Liver (tissue), 9 donors: Measurements from ENCODE around the gene SLC4A5. TPM values are rescaled to one million over a fixed set of nuclear protein-coding genes. Genes with fewer than 3 reads are reported as not detected.

ENCODE experiments used
- DNase-seq: peaks from one replicate; pipeline ENCODE4 v3.0.0-alpha.2; 2017; ENCODE audit warnings: low spot score
- H3K27ac ChIP-seq, 2 donors: one replicate each; pipeline ENCODE4 v1.7.0; 2013; ENCODE audit warnings: inconsistent platforms in 2 of 2, low read length in 2 of 2, control low read depth in 1 of 2, low read depth in 1 of 2, mild to moderate bottlenecking in 1 of 2
- H3K27me3 ChIP-seq, 4 donors: one replicate each; pipeline versions ENCODE4 v1.6.1 to v1.7.0; 2013; ENCODE audit warnings: low read length in 3 of 4, inconsistent platforms in 1 of 4, mild to moderate bottlenecking in 1 of 4, moderate library complexity in 1 of 4; ENCODE audit not compliant: control insufficient read depth in 4 of 4, insufficient read depth in 4 of 4
- H3K36me3 ChIP-seq, 4 donors: one replicate each; pipeline versions ENCODE4 v1.6.1 to v1.7.0; 2013; ENCODE audit warnings: low read length in 3 of 4, mild to moderate bottlenecking in 3 of 4, low read depth in 1 of 4, moderate library complexity in 1 of 4; ENCODE audit not compliant: control insufficient read depth in 4 of 4, insufficient read depth in 3 of 4
- H3K4me1 ChIP-seq, 4 donors: one replicate each; pipeline versions ENCODE4 v1.6.1 to v1.7.0; 2013; ENCODE audit warnings: low read length in 3 of 4, mild to moderate bottlenecking in 3 of 4, moderate library complexity in 1 of 4; ENCODE audit not compliant: control insufficient read depth in 4 of 4, insufficient read depth in 4 of 4
- H3K4me3 ChIP-seq, 3 donors: one replicate each; pipeline versions ENCODE4 v1.6.1 to v1.7.0; 2013; ENCODE audit warnings: low read length in 3 of 3, control low read depth in 1 of 3, low read depth in 1 of 3, mild to moderate bottlenecking in 1 of 3
- H3K9ac ChIP-seq, 2 donors: one replicate each; pipeline ENCODE4 v1.7.0; 2013; ENCODE audit warnings: low read length in 2 of 2, mild to moderate bottlenecking in 2 of 2, moderate library complexity in 2 of 2, control low read depth in 1 of 2, low read depth in 1 of 2
- H3K9me3 ChIP-seq, 4 donors: one replicate each; pipeline versions ENCODE4 v1.6.1 to v1.7.0; 2013; ENCODE audit warnings: low read length in 3 of 4; ENCODE audit not compliant: control insufficient read depth in 4 of 4
- ATF3 ChIP-seq: IDR thresholded peaks from 2 replicates; pipeline ENCODE4 v1.6.1; 2016; ENCODE audit warnings: antibody characterized with exemption
- FOXA1 ChIP-seq: IDR thresholded peaks from 2 replicates; pipeline ENCODE4 v1.6.1; 2016; ENCODE audit warnings: antibody characterized with exemption
- FOXA2 ChIP-seq: IDR thresholded peaks from 2 replicates; pipeline ENCODE4 v1.6.1; 2016; ENCODE audit warnings: antibody characterized with exemption
- GABPA ChIP-seq, 2 donors: IDR thresholded peaks in 1 of 2; conservative IDR thresholded peaks in 1 of 2; 2 replicates each; pipeline ENCODE4 v1.6.1; 2016; ENCODE audit warnings: antibody characterized with exemption in 2 of 2, mild to moderate bottlenecking in 1 of 2, moderate library complexity in 1 of 2
- JUND ChIP-seq, 2 donors: IDR thresholded peaks; 2 replicates each; pipeline ENCODE4 v1.6.1; 2016; ENCODE audit warnings: antibody characterized with exemption in 2 of 2
- MAX ChIP-seq: IDR thresholded peaks from 2 replicates; pipeline ENCODE4 v1.6.1; 2016; ENCODE audit warnings: antibody characterized with exemption
- NR2F2 ChIP-seq: IDR thresholded peaks from 2 replicates; pipeline ENCODE4 v1.6.1; 2016; ENCODE audit warnings: antibody characterized with exemption
- RAD21 ChIP-seq, 2 donors: IDR thresholded peaks; 2 replicates each; pipeline ENCODE4 v1.6.1; 2016; ENCODE audit warnings: antibody characterized with exemption in 2 of 2, mild to moderate bottlenecking in 2 of 2
- REST ChIP-seq: IDR thresholded peaks from 2 replicates; pipeline ENCODE4 v1.6.1; 2016; ENCODE audit warnings: antibody characterized with exemption, mild to moderate bottlenecking
- TAF1 ChIP-seq: conservative IDR thresholded peaks from 2 replicates; pipeline ENCODE4 v1.6.1; 2016; ENCODE audit warnings: antibody characterized with exemption, mild to moderate bottlenecking
- YY1 ChIP-seq: IDR thresholded peaks from 2 replicates; pipeline ENCODE4 v1.6.1; 2016; ENCODE audit warnings: antibody characterized with exemption, mild to moderate bottlenecking
- ZBTB33 ChIP-seq: IDR thresholded peaks from 2 replicates; pipeline ENCODE4 v1.6.1; 2016; ENCODE audit warnings: antibody characterized with exemption
- WGBS: extraction: QIAGEN DNeasy Blood & Tissue Kit; methylation state at CpG from one replicate; pipeline ENCODE4 v1.1.7; 2013; 5-methylcytosine and 5-hydroxymethylcytosine counted together
- polyA plus RNA-seq, 2 donors: library from polyadenylated mRNA; stranded (reverse) in 1 of 2; unstranded in 1 of 2; fragments of 200-250 nt in 1 of 2; fragments of >200 nt in 1 of 2; fragmentation: Nextera tagmentation in 1 of 2; extraction: Ambion mirVana in 1 of 2; gene quantifications; one replicate each; pipeline versions ENCODE4 v1.2.1 to v1.2.3, GENCODE V29; 2013 to 2015
- total RNA-seq, 2 donors: library from RNA; depleted of rRNA; stranded (reverse); fragments of >200 nt; gene quantifications; one replicate each; pipeline ENCODE4 v1.2.3, GENCODE V29; 2014
- donor health status: healthy.
- donor health status: healthy.
- donor health status: healthy.
- donor health status: healthy.
- donor health status: healthy.

The SLC4A5 gene
- total and polyA plus RNA-seq, 4 donors: 0.12 to 0.50 (median 0.29) TPM

GRCh38 chr2:74297391-74297790, 45.8 kb downstream of the SLC4A5 start:
- Histone ChIP-seq H3K27ac (no peak overlapping the region), H3K4me1 (no peaks in the 10 kb centered on the region), H3K9me3 (no peaks in the 10 kb centered on the region), H3K36me3 (no peaks in the 10 kb centered on the region), H3K4me3 (no peak overlapping the region), H3K27me3 (no peaks in the 10 kb centered on the region), H3K9ac (no peak overlapping the region)
- DNase-seq: no peak
- TF ChIP-seq ATF3 (no peak), RAD21 (IDR thresholded peaks at IDR 0.05) (no peak), GABPA (IDR thresholded peaks at IDR 0.05 in 1 of 2, conservative IDR thresholded peaks at IDR 0.05 in 1 of 2) (no peak), FOXA2 (no peak)

GRCh38 chr2:74293191-74293991, 49.8 kb downstream of the SLC4A5 start:
- TF ChIP-seq YY1 (no peak), ATF3 (no peak), MAX (no peak), TAF1 (no peak), RAD21 (IDR thresholded peaks at IDR 0.05) (no peak), ZBTB33 (no peak)
- no peak for DNase-seq
- H3K9ac ChIP-seq: no peak overlapping the region
- WGBS: 93% methylated on average over 6 of the region's 6 CpGs
- no peaks in the 10 kb centered on the region for H3K27me3 ChIP-seq
- no peaks in the 10 kb centered on the region for H3K9me3 ChIP-seq
- no peak overlapping the region for H3K4me3 ChIP-seq
- no peaks in the 10 kb centered on the region for H3K36me3 ChIP-seq
- H3K4me1 ChIP-seq: no peaks in the 10 kb centered on the region
- no peak overlapping the region for H3K27ac ChIP-seq

- H3K4me1 ChIP-seq: no peaks in the 10 kb centered on the region
- H3K27ac ChIP-seq: no peak overlapping the region
- no peak overlapping the region for H3K9ac ChIP-seq
- TF ChIP-seq NR2F2: no peak
- TF ChIP-seq FOXA2: no peak
- no peak for TF ChIP-seq RAD21 (IDR thresholded peaks at IDR 0.05)
- no peak for TF ChIP-seq REST
- TF ChIP-seq TAF1: no peak
- TF ChIP-seq ZBTB33: no peak
- TF ChIP-seq JUND (IDR thresholded peaks at IDR 0.05): no peak
- no peak for TF ChIP-seq FOXA1
- no peak for TF ChIP-seq MAX
- no peaks in the 10 kb centered on the region for H3K36me3 ChIP-seq
- peak; percentile 36 for DNase-seq
- 75% methylated on average over 6 of the region's 6 CpGs for WGBS
- no peaks in the 10 kb centered on the region for H3K9me3 ChIP-seq
- H3K4me3 ChIP-seq: no peak overlapping the region
- H3K27me3 ChIP-seq: no peaks in the 10 kb centered on the region
Observed at GRCh38 chr2:74292751-74293150, 50.5 kb downstream of the SLC4A5 start.
